Skeletal muscle tissue (tissue), 4 donors: Measurements from ENCODE around the gene CCN5. TPM values are rescaled to one million over a fixed set of nuclear protein-coding genes. Genes with fewer than 3 reads are reported as not detected.

Experiments
- H3K27ac ChIP-seq: one replicate; pipeline ENCODE4 v1.7.0; 2013; ENCODE audit warnings: mild to moderate bottlenecking, low read depth, low read length, inconsistent platforms
- H3K27me3 ChIP-seq, 3 donors: one replicate each; pipeline ENCODE4 v1.7.0; 2013; ENCODE audit warnings: low read length in 3 of 3; ENCODE audit not compliant: control insufficient read depth in 3 of 3, insufficient read depth in 3 of 3
- H3K36me3 ChIP-seq, 3 donors: one replicate each; pipeline ENCODE4 v1.7.0; 2013; ENCODE audit warnings: low read length in 3 of 3; ENCODE audit not compliant: control insufficient read depth in 3 of 3, insufficient read depth in 3 of 3
- H3K4me1 ChIP-seq, 3 donors: one replicate each; pipeline ENCODE4 v1.7.0; 2013; ENCODE audit warnings: low read length in 3 of 3, mild to moderate bottlenecking in 3 of 3; ENCODE audit not compliant: control insufficient read depth in 3 of 3, insufficient read depth in 3 of 3
- H3K4me3 ChIP-seq, 3 donors: one replicate each; pipeline ENCODE4 v1.7.0; 2013; ENCODE audit warnings: low read length in 3 of 3
- H3K9ac ChIP-seq, 3 donors: one replicate each; pipeline ENCODE4 v1.7.0; 2013; ENCODE audit warnings: low read length in 3 of 3, mild to moderate bottlenecking in 3 of 3, moderate library complexity in 2 of 3, low read depth in 1 of 3
- H3K9me3 ChIP-seq, 3 donors: one replicate each; pipeline ENCODE4 v1.7.0; 2013; ENCODE audit warnings: low read length in 3 of 3; ENCODE audit not compliant: control insufficient read depth in 3 of 3
- total RNA-seq: library from RNA; depleted of rRNA; stranded (reverse); fragments of >200 nt; gene quantifications from one replicate; pipeline ENCODE4 v1.2.3, GENCODE V29; 2014
- donor health status: Osteomylitis.

The CCN5 gene
- total RNA-seq, 1 donor from 2014 or later = not detected

GRCh38 chr20:44765701-44766347, 50.7 kb downstream of the CCN5 start:
- Histone ChIP-seq H3K4me3 (no peak overlapping the region), H3K9me3 (no peaks in the 10 kb centered on the region), H3K36me3 (no peaks in the 10 kb centered on the region), H3K27ac (no peak overlapping the region), H3K27me3 (peaks cover 5 to 17% (median 12%) of the 10 kb centered on the region in 3 donors), H3K9ac (no peak overlapping the region), H3K4me1 (peaks cover 2 to 3% (median 3%) of the 10 kb centered on the region in 3 donors)

GRCh38 chr20:44768256-44768655, 53.1 kb downstream of the CCN5 start:
- no peak overlapping the region for H3K9ac ChIP-seq
- peaks cover 5 to 29% (median 17%) of the 10 kb centered on the region in 3 donors for H3K27me3 ChIP-seq
- H3K4me1 ChIP-seq = no peaks in the 10 kb centered on the region
- no peak overlapping the region for H3K4me3 ChIP-seq
- H3K9me3 ChIP-seq = no peaks in the 10 kb centered on the region
- H3K36me3 ChIP-seq = no peaks in the 10 kb centered on the region
- no peak overlapping the region for H3K27ac ChIP-seq

- no peaks in the 10 kb centered on the region for H3K9me3 ChIP-seq
- H3K4me3 ChIP-seq = no peak overlapping the region
- no peak overlapping the region for H3K27ac ChIP-seq
- H3K27me3 ChIP-seq = peaks cover 9 to 36% (median 17%) of the 10 kb centered on the region in 3 donors
- H3K36me3 ChIP-seq = no peaks in the 10 kb centered on the region
- H3K9ac ChIP-seq = no peak overlapping the region
- no peaks in the 10 kb centered on the region for H3K4me1 ChIP-seq
Measured at GRCh38 chr20:44768854-44769480, 53.8 kb downstream of the CCN5 start.

DNA sequence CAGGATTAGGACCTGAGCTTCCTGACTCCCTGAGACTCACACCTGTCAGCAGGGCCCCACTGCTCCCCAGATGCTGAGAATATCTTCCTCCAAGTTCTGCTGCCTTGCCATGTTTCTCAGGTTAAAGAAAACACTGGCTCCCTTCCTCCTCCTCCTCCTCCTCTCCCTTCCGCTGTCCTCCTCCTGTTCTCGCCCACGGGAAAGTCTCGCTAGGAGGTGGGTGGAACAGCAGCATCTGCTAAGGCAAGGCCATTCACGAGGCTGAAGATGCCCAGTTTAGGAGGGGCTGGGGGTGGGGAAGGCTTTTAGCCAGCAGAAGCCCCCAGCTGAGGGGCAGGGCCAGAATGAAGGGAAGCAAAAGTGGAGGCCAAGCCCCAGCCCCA, 54.3 kb downstream of the CCN5 start:
- no peak overlapping the region for H3K4me3 ChIP-seq
- no peaks in the 10 kb centered on the region for H3K4me1 ChIP-seq
- no peak overlapping the region for H3K9ac ChIP-seq
- H3K9me3 ChIP-seq = no peaks in the 10 kb centered on the region
- H3K36me3 ChIP-seq = no peaks in the 10 kb centered on the region
- H3K27ac ChIP-seq = no peak overlapping the region
- peaks cover 10 to 39% (median 17%) of the 10 kb centered on the region in 3 donors for H3K27me3 ChIP-seq

DNA sequence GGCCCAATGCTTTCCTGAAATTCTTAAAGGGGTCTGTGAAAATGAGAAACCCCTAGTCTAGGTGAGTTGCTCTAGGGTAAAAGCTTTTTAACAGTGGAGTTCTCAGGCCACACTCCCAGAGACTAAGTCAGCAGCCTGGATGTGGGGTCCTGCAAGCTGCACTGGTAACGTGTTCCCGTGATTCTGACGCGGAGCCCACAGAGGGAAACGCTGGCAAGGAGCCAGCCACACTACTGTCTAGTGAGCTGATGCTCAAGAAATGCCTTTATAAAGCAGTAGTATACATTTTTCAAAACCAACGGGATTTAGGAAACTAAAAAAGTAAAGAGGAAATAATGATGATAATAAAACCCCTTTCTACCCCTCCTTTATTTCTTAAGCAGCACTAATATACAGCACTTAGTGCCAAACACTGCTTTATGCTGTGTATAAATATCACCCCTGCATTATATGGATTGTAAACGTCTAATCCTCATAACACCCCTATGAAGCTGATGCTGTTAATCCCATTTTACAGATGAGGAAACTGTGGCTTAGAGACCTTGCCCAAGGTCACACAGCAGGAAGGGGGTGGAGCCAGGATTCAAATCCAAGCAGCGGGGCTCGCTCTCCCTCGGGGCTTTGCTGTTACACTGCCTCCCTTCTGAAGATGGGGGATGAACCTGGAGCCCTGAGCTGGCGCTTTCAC, 55.5 kb downstream of the CCN5 start:
- no peaks in the 10 kb centered on the region for H3K9me3 ChIP-seq
- no peak overlapping the region for H3K9ac ChIP-seq
- H3K27ac ChIP-seq = no peak overlapping the region
- H3K27me3 ChIP-seq = peaks cover 10 to 42% (median 15%) of the 10 kb centered on the region in 3 donors
- no peak overlapping the region for H3K4me3 ChIP-seq
- H3K36me3 ChIP-seq = no peaks in the 10 kb centered on the region
- no peaks in the 10 kb centered on the region for H3K4me1 ChIP-seq

GRCh38 chr20:44771172-44771535, 56.0 kb downstream of the CCN5 start:
- no peak overlapping the region for H3K27ac ChIP-seq
- peaks cover 10 to 42% (median 11%) of the 10 kb centered on the region in 3 donors for H3K27me3 ChIP-seq
- no peak overlapping the region for H3K9ac ChIP-seq
- H3K36me3 ChIP-seq = no peaks in the 10 kb centered on the region
- H3K4me1 ChIP-seq = no peaks in the 10 kb centered on the region
- H3K9me3 ChIP-seq = no peaks in the 10 kb centered on the region
- no peak overlapping the region for H3K4me3 ChIP-seq

DNA sequence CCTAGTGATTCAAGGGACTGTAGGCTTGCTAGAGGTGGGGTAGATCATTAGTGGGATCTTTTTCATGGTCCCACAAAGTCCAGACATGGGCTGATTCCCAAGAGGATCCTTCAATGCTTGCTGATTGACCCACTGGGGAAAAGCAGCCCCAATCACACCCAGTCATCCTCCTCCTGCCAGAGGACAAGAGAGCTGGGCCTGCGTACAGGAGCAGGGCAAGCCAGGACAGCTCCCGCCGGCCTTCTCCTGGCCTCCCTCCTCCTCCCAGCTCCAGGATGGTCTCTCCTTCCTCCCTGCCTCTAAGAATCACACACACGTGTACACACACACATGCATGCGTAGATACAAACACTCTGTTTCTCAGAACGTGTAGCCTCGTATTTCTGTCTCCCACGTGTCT, 57.5 kb downstream of the CCN5 start:
- H3K27me3 ChIP-seq = peaks cover 10 to 40% (median 11%) of the 10 kb centered on the region in 3 donors

GRCh38 chr20:44773070-44773829, 58.1 kb downstream of the CCN5 start:
- no peak overlapping the region for H3K9ac ChIP-seq
- H3K36me3 ChIP-seq = no peaks in the 10 kb centered on the region
- peaks cover 9 to 35% (median 10%) of the 10 kb centered on the region in 3 donors for H3K27me3 ChIP-seq
- H3K9me3 ChIP-seq = no peaks in the 10 kb centered on the region
- H3K27ac ChIP-seq = no peak overlapping the region
- H3K4me1 ChIP-seq = no peaks in the 10 kb centered on the region
- H3K4me3 ChIP-seq = no peak overlapping the region

More for the DNA sequence above, 57.5 kb downstream of the CCN5 start:
- H3K36me3 ChIP-seq = no peaks in the 10 kb centered on the region
- no peaks in the 10 kb centered on the region for H3K4me1 ChIP-seq
- H3K9me3 ChIP-seq = no peaks in the 10 kb centered on the region
- H3K9ac ChIP-seq = no peak overlapping the region
- H3K27ac ChIP-seq = no peak overlapping the region
- H3K4me3 ChIP-seq = no peak overlapping the region

DNA sequence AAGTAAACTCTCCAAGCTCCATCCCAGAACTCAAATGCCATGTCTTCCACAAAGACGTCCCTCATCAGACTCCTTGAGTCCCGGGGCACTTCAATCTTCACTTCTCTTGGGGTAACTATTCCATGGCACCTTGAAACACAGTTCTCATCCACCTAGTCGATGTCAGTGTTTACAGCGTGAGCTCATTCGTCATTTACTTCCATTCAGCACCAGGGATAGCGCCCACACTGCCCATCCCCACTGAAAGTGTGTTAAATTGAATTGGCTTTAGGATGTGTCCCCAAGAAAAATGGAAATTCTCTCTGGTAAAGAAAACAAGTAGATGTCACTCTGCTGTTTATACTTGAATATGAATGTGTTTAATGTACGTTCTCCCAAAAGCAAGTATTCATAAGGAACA, 61.8 kb downstream of the CCN5 start:
- Histone ChIP-seq H3K9ac (no peak overlapping the region), H3K9me3 (no peaks in the 10 kb centered on the region)

More for the DNA sequence above, 61.8 kb downstream of the CCN5 start:
- Histone ChIP-seq H3K27ac (no peak overlapping the region), H3K27me3 (peaks cover 0 to 20% (median 6%) of the 10 kb centered on the region in 3 donors), H3K36me3 (no peaks in the 10 kb centered on the region), H3K4me1 (no peaks in the 10 kb centered on the region), H3K4me3 (no peak overlapping the region)
